HG03159 (cell line): Measurements from ENCODE around the gene MACROD2.

Experiments
- ATAC-seq: cut with Tn5 transposase; IDR thresholded peaks from one replicate; pipeline ENCODE4 v1.9.1; 2021; ENCODE audit warnings: mild to moderate bottlenecking, moderate library complexity; ENCODE audit not compliant: unreplicated experiment

The MACROD2 gene

GRCh38 chr20:14632906-14633305 is 637.6 kb downstream of the MACROD2 start:
- no peak for ATAC-seq

GRCh38 chr20:14633507-14633906 is 638.2 kb downstream of the MACROD2 start:
- no peak for ATAC-seq

GRCh38 chr20:14634665-14635064 is 639.3 kb downstream of the MACROD2 start:
- ATAC-seq = no peak

GRCh38 chr20:14637441-14637840 is 642.1 kb downstream of the MACROD2 start:
- no peak for ATAC-seq

GRCh38 chr20:14643146-14643545 is 647.8 kb downstream of the MACROD2 start:
- no peak for ATAC-seq

GRCh38 chr20:14643556-14643955 is 648.2 kb downstream of the MACROD2 start:
- ATAC-seq = no peak

- ATAC-seq = no peak
These were observed 649.2 kb downstream of the MACROD2 start for GRCh38 chr20:14644306-14645097.

- no peak for ATAC-seq
These were observed 651.7 kb downstream of the MACROD2 start for GRCh38 chr20:14647016-14647415.

GRCh38 chr20:14649662-14650061 is 654.3 kb downstream of the MACROD2 start:
- no peak for ATAC-seq

- ATAC-seq = no peak
These were observed 662.1 kb downstream of the MACROD2 start for GRCh38 chr20:14657266-14658005.

- no peak for ATAC-seq
These were observed 668.8 kb downstream of the MACROD2 start for GRCh38 chr20:14664101-14664500.

GRCh38 chr20:14666696-14667095 is 671.4 kb downstream of the MACROD2 start:
- ATAC-seq = no peak

- ATAC-seq = no peak
These were observed 671.9 kb downstream of the MACROD2 start for GRCh38 chr20:14667226-14667625.

- no peak for ATAC-seq
These were observed 676.8 kb downstream of the MACROD2 start for GRCh38 chr20:14672066-14672465.

GRCh38 chr20:14673164-14673563 is 677.8 kb downstream of the MACROD2 start:
- no peak for ATAC-seq

GRCh38 chr20:14677455-14677854 is 682.1 kb downstream of the MACROD2 start:
- no peak for ATAC-seq

- ATAC-seq = no peak
These were observed 689.9 kb downstream of the MACROD2 start for GRCh38 chr20:14685183-14685582.

GRCh38 chr20:14687313-14687712 is 692.0 kb downstream of the MACROD2 start:
- ATAC-seq = no peak

- ATAC-seq = no peak
These were observed 692.7 kb downstream of the MACROD2 start for GRCh38 chr20:14688005-14688404.

GRCh38 chr20:14691994-14692393 is 696.7 kb downstream of the MACROD2 start:
- ATAC-seq = no peak

GRCh38 chr20:14696478-14696877 is 701.2 kb downstream of the MACROD2 start:
- no peak for ATAC-seq

GRCh38 chr20:14696937-14697336 is 701.6 kb downstream of the MACROD2 start:
- no peak for ATAC-seq
